Panc1 (cell line): Measurements from ENCODE around the gene TLE3. TPM values are rescaled to one million over a fixed set of nuclear protein-coding genes. Genes with fewer than 3 reads are reported as not detected.

ENCODE experiments used
- ATAC-seq: fragments of 200-7000 bp; cut with Tn5 transposase; 2 replicates; pipeline ENCODE4 v1.9.1; 2020; ENCODE audit warnings: mild to moderate bottlenecking, moderate library complexity
- BruUV-seq: library from RNA; stranded (reverse); fragments of 400-500 nt; replicated peaks from 2 replicates; lab custom pipeline; 2021; lab: Mats Ljungman, UMichigan
- CTCF ChIA-PET: fragments of 300-600 bp; sonication (Branson Sonifier 250); formaldehyde crosslinking; loops from one replicate; lab custom pipeline; 2022; ENCODE audit warnings: antibody characterized with exemption; lab: Charles Lee
- POLR2A ChIA-PET: fragments of 300-600 bp; sonication (Branson Sonifier 250); formaldehyde crosslinking; loops from one replicate; lab custom pipeline; 2022; ENCODE audit warnings: antibody characterized with exemption; lab: Charles Lee
- DNase-seq: peaks from one replicate; pipeline ENCODE4 v3.0.0-alpha.2; 2010; ENCODE audit warnings: low read depth, low spot score
- H3K27ac ChIP-seq: 2 replicates; pipeline ENCODE4 v1.5.1; 2011; ENCODE audit warnings: mild to moderate bottlenecking, low read length, inconsistent platforms
- H3K27me3 ChIP-seq: fragments of 200-500 bp; sonication (Bioruptor generic); 2 replicates; pipeline ENCODE4 v1.6.0; 2014; ENCODE audit warnings: low read length, inconsistent platforms; ENCODE audit not compliant: control insufficient read depth, insufficient read depth
- H3K36me3 ChIP-seq: fragments of 200-500 bp; sonication (Bioruptor generic); 2 replicates; pipeline ENCODE4 v1.5.1; 2014; ENCODE audit warnings: inconsistent platforms, mild to moderate bottlenecking, low read length, moderate library complexity; ENCODE audit not compliant: control insufficient read depth, insufficient read depth
- H3K4me1 ChIP-seq: 2 replicates; pipeline ENCODE4 v1.5.1; 2011; ENCODE audit warnings: inconsistent platforms, mild to moderate bottlenecking, low read length, moderate library complexity; ENCODE audit not compliant: control insufficient read depth, insufficient read depth
- H3K4me3 ChIP-seq, 2 experiments: 2 replicates each; pipeline ENCODE4 v1.5.1; 2011 to 2012; ENCODE audit warnings: low read depth in 2 of 2, low read length in 2 of 2, mild to moderate bottlenecking in 2 of 2, inconsistent platforms in 1 of 2, moderate library complexity in 1 of 2
- H3K9me3 ChIP-seq: fragments of 200-500 bp; sonication (Bioruptor generic); 2 replicates; pipeline ENCODE4 v1.5.1; 2014; ENCODE audit warnings: low read depth, mild to moderate bottlenecking, inconsistent platforms, low read length, moderate library complexity; ENCODE audit not compliant: control insufficient read depth, insufficient read depth
- CTCF ChIP-seq: fragments of 450-650 bp; IDR thresholded peaks from 2 replicates; pipeline ENCODE4 v1.5.1; 2017; ENCODE audit warnings: mild to moderate bottlenecking
- POLR2AphosphoS5 ChIP-seq: IDR thresholded peaks from 2 replicates; pipeline ENCODE4 v1.6.1; 2012; ENCODE audit warnings: mild to moderate bottlenecking, low read depth, low read length, moderate library complexity
- REST ChIP-seq, 2 experiments: IDR thresholded peaks; 2 replicates each; pipeline ENCODE4 v1.6.1; 2011 to 2012; ENCODE audit warnings: low read depth in 2 of 2, control low read depth in 1 of 2, low read length in 1 of 2, mild to moderate bottlenecking in 1 of 2, moderate library complexity in 1 of 2; ENCODE audit not compliant: insufficient read depth in 1 of 2
- SIN3A ChIP-seq: IDR thresholded peaks from 2 replicates; pipeline ENCODE4 v1.6.1; 2012; ENCODE audit warnings: low read depth, mild to moderate bottlenecking, low read length, moderate library complexity, borderline replicate concordance; ENCODE audit not compliant: insufficient read depth
- TCF7L2 ChIP-seq: IDR thresholded peaks from 2 replicates; pipeline ENCODE4 v1.6.1; 2011; ENCODE audit warnings: mild to moderate bottlenecking, low read depth, low read length, inconsistent platforms
- in situ Hi-C: cut with HindIII; loops from 2 replicates; pipeline ENCODE4 v1.10.0; 2016; ENCODE audit warnings: low sequenced_read_pairs, low pct_unique_long_range_greater_than_20kb
- intact Hi-C: fragments of 100-400 bp; cut with micrococcal nuclease; formaldehyde crosslinking; loops from one replicate; pipeline ENCODE4 v1.10.0; 2022; ENCODE audit not compliant: unreplicated experiment
- total RNA-seq: library from RNA; stranded (reverse); gene quantifications from one replicate; pipeline ENCODE4 v1.2.1, GENCODE V29; 2021; ENCODE audit not compliant: unreplicated experiment

TLE3 gene
- total RNA-seq, 1 experiment from 2014 or later, result 132 TPM

GRCh38 chr15:70086636-70087035 is 11.1 kb downstream of the TLE3 start:
- Histone ChIP-seq H3K27me3 (no peaks in the 10 kb centered on the region), H3K9me3 (no peaks in the 10 kb centered on the region), H3K4me3 (no peak overlapping the region), H3K27ac (no peak overlapping the region), H3K4me1 (peaks cover 28% of the 10 kb centered on the region), H3K36me3 (peaks cover 23% of the 10 kb centered on the region)
- ATAC-seq (no peak), DNase-seq (no peak)
- TF ChIP-seq REST (IDR thresholded peaks at IDR 0.05; ENCODE audit: insufficient read depth in 1 of 2, low read depth in 2 of 2, low read length in 1 of 2), result no peak
- TF ChIP-seq POLR2AphosphoS5, result no peak
- no peak for TF ChIP-seq CTCF
- no peak for TF ChIP-seq TCF7L2
- TF ChIP-seq SIN3A, result no peak
- ChIA-PET POLR2A (no interaction called here), CTCF (no interaction called here)
- no TSS peak for BruUV-seq
- in situ Hi-C loops, result no loop called here
- intact Hi-C loops, result no loop called here

- H3K27me3 ChIP-seq, result no peaks in the 10 kb centered on the region
- ChIA-PET CTCF (no interaction called here), POLR2A (no interaction called here)
- H3K9me3 ChIP-seq, result no peaks in the 10 kb centered on the region
- ATAC-seq, result no peak
- H3K4me1 ChIP-seq, result peaks cover 12% of the 10 kb centered on the region
- BruUV-seq, result no TSS peak
- no peak overlapping the region for H3K27ac ChIP-seq
- DNase-seq, result no peak
- no peak overlapping the region for H3K4me3 ChIP-seq
- TF ChIP-seq REST (IDR thresholded peaks at IDR 0.05; ENCODE audit: insufficient read depth in 1 of 2, low read depth in 2 of 2, low read length in 1 of 2), result no peak
- no peak for TF ChIP-seq TCF7L2
- no peak for TF ChIP-seq SIN3A
- TF ChIP-seq CTCF, result no peak
- no peak for TF ChIP-seq POLR2AphosphoS5
- intact Hi-C loops, result no loop called here
- in situ Hi-C loops, result no loop called here
- H3K36me3 ChIP-seq, result peaks cover 23% of the 10 kb centered on the region
Measured at GRCh38 chr15:70084461-70084860, 13.3 kb downstream of the TLE3 start.
